Smooth muscle cell of bladder (primary cell): ENCODE measurements around the gene NPPC. TPM values are rescaled to one million over a fixed set of nuclear protein-coding genes. Genes with fewer than 3 reads are reported as not detected.

ENCODE experiments used
- total RNA-seq: library from RNA; depleted of rRNA; stranded (reverse); fragments of >200 nt; gene quantifications from 2 replicates; pipeline ENCODE4 v1.2.3, GENCODE V29; 2014

Gene NPPC, protein sequence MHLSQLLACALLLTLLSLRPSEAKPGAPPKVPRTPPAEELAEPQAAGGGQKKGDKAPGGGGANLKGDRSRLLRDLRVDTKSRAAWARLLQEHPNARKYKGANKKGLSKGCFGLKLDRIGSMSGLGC
- 0.28 and 0.43 TPM in 2 replicates for total RNA-seq

DNA sequence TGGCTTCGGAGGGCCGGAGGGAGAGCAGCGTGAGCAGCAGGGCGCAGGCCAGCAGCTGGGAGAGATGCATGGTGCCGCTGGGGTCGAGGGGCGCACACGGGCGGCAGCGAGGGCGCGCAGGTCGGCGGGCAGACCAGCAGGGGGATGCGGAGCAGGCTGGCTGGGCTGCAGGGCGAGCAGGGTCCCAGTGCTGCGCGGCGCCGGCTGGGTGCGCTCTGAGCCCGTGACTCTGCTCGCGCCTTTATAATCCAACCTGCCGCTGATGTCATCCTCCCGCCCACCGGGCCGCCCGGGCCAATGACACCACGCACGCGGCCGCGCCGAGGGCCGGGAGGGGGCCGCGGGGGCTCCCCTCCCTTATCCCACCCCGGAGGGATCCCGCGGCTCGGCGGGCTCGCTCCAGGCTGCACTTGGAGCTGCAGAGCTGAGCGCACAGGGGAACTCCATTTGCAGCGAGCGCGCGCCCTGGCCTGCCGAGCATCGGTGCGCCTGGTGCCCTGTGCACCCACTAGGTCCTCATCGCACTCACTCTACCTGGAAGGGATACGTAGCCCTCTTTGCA lies at the start of gene NPPC:
NPPC (minus strand) TSS at position 217 of the 562 bp plus-strand sequence; CDS start at position 70, 147 bp downstream.

DNA sequence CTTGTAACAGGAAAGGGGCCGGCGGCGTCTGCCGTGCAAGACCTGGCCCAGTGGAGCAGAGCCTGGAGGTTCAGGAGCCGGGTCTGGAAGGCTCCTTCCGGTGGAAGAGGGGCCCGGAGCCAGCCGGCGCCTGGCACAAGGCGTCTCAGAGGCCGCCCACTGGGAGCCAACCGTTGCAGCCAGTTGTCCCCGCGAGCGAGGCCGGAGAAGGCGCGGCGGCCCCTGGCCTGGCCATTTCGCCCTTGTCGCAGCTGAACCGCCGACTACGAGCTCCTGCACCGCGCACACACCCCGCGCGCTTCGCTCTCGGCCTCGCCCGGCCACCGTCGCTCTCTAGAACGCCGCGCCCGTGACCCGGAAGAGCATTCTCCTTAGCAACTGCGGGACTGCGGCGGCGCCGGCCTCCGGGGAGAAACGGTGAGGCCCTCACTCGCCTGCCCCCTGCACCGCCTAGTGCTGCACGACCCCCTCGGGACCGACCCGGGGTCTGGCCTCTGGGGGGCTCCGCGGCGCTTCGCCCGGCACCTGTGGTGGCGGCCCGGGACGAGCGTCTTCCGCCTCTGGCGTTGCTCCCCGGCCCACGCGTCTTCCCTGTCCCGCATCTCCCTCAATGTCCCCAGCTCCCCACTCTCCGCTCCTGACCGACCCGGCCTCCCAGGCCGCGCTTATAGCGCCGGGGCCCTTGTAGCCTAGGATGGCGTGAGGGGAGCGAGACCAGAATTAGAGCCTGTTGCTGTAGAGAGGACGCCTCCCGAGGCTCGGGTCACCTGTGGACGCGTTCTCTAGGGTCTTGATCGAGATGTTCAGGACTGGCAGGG lies 35.4 kb upstream of the NPPC start, which contains the start of gene DIS3L2:
DIS3L2 (plus strand) TSS at position 365 of the 818 bp plus-strand sequence. CDS start 53,215 bp downstream, outside the sequence.

Other genes with a start within 250 kb of the NPPC start
- 522 and 581 TPM in 2 replicates for gene PTMA, start 217.9 kb downstream of the NPPC start, total RNA-seq
- gene PDE6D, start 145.1 kb downstream of the NPPC start, total RNA-seq, result 10.0 and 10.8 TPM in 2 replicates
- 10.2 and 14.4 TPM in 2 replicates for gene COPS7B, start 140.0 kb downstream of the NPPC start, total RNA-seq
- gene DIS3L2, start 35.3 kb upstream of the NPPC start, total RNA-seq, result 16.0 and 16.4 TPM in 2 replicates